ENCODE results near the gene SLC6A17.
A peak's percentile ranks its signal among the peaks of the same experiment; 100 is the strongest.

The SLC6A17 gene

DNA sequence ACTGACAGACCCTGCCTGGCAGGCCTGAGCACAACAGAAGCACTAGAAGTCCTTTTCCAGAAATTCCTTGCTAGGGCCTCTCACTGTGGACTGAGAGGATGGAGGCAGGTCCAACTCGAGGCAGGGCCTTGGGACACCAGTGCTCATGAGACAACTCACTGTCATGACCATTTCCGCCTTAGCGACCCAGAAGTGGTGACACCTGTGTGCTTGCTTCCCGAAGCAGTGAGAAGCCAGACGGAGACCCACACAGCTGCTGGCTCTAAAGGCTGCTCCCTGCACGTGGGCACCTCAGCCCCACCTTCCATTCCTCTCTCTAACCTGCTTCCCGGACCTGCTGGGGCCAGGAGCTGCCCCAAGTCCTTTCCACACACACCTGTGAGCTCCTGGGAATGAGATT lies 92.9 kb downstream of the SLC6A17 start:
- no peak for DNase-seq

DNA sequence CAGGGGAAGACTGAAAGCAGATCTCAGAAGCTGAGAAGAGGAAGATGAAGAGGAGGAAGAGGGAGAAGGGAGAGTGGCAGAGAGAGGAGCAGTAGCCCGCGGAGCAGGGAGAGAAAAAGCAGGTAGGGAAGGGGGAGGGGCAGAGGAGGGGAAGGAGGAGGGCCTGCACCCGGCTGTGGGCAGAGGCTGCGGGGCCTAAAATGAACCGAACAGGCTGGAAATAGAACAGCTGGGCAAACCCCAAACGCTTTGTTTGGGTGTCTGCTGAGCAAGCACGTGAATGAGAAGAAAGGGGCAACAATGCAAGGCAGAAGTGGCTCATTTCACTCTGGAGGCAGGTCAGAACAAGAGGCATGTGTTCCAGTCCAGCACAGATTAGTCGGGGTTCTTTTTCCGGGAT lies 93.3 kb downstream of the SLC6A17 start:
- peak in 1 of 2 experiments; percentile 17 for DNase-seq

DNA sequence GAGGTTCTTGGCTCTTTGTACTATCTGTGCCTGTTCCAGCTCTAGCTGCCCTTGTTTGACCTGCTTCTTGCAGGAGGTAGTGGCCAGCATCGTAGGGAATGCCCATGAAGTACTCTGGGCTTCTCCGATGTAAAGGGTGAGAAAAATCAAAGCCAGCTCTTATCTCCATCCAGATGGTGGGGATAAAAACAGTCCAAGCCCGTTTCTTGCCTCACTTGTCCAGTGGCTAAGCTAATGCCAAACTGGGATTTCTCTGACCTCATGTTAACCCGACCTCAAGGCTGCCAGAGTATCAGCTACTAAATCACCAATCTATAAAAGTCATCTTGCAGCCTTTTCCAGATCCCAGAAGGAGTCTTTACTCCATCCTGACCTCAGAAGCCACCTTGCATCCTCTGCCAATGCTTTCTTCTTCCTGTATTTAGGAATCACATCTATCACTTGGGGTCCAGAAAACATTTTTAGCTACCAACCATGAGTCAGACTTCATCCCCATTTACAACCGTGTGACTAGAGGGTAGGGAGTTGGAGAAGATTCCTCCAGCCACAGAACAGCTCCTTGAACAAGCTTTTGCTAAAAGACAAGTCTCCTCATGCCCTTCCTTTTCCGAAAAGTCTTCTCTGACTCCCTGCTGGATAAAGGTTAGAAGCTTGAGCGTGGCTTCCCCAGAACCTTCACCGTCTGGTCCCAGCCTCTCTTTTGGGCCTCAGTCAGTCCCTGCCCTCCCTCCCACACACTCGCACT lies 95.8 kb downstream of the SLC6A17 start:
- no peak for DNase-seq

DNA sequence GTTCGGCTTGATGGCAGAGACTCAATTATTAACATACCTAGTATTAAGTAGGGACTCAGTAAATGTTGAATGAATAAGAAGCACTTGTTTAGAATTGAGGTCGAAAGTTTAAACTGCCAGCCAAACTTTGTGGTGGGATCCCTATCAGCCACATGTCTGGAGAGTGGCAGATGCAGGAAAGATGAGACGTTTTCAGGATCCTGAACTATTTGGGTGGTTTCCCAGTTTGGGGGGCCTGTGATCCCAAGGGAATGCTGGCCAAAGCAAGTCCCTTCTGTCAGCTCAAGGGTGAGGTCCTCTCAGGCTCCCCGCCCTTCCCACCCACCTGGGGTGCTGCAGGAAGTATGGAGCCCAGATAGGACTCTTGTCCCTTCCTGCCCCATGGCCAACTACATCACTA lies 98.5 kb downstream of the SLC6A17 start:
- no peak for DNase-seq

DNA sequence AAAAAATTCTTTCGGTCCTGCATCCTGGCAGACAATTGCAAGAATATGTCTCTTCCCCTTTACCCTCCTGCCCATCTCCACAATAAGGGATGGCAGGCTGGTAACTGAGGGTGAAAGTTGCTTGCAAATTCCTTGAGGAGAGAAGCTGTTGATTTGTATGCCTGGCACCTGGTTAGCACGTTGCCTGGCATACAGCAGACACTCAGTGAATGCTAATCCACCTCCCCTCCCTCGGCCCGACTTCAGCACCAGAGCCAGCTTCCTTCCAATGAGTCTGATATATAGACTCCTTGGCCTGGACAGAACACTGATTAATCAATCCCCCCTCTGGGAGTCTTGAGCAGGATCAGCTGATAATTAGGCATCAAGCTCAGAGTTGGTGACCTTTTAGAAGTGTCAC lies 99.0 kb downstream of the SLC6A17 start:
- no peak for DNase-seq

DNA sequence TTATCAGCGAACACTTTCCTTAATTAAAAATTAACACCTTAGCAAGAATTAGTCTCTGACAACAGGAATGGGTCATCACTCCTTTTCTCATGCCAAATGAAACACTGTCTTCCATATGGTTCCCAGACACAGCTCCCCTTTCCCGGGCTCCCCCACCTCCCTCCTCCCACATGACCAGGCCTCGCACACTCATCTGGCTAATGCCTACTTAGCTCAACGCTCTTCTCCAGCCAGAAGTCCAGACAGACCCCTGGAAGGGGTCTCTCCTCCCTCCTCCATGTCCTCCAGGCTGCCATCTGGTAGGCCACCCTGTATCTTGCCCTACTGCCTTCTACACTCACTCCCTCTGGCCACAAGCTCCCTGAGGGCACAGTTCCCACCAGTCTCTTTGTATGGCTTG lies 99.7 kb downstream of the SLC6A17 start:
- no peak for DNase-seq

DNA sequence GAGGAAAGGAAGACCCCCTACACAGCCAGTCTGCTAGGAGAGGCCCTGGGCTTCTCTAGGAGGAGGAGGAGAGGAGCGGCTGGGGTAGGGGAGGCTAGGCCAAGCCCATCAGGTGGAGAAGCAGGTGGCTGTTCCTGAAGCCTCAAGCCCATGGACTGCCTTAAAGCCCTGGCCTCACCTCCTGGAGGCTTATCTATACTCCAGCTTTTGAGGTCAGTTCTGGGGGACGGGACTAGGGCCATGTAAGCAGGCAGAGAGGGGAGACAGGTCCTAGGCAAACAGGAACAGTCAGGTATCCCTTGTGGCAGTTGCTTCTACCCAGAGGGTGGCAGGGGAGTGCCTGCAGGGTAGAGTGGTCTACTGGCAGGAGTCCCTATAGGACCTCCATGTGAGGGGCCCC lies 100.5 kb downstream of the SLC6A17 start:
- DNase-seq = no peak
